GM12878 (cell line): ENCODE results near the gene AGXT. TPM values are rescaled to one million over a fixed set of nuclear protein-coding genes. Genes with fewer than 3 reads are reported as not detected.

Source experiments
- ATAC-seq: fragments of 200-7000 bp; cut with Tn5 transposase; 3 replicates; pipeline ENCODE4 v1.9.1; 2020; ENCODE audit warnings: mild to moderate bottlenecking, moderate library complexity
- BruUV-seq: library from RNA; stranded (reverse); fragments of 400-500 nt; replicated peaks from 2 replicates; lab custom pipeline; 2021; lab: Mats Ljungman, UMichigan
- CTCF ChIA-PET: fragments of 300-600 bp; sonication (Branson Sonifier 250); formaldehyde crosslinking; extraction: SDS; loops from one replicate; lab custom pipeline; 2021; ENCODE audit warnings: inconsistent platforms; lab: Yijun Ruan, JAX
- POLR2A ChIA-PET: fragments of 350-600 bp; formaldehyde crosslinking; extraction: SDS; loops from one replicate; lab custom pipeline; 2021; ENCODE audit warnings: inconsistent platforms; lab: Charles Lee
- RAD21 ChIA-PET: fragments of 300-600 bp; sonication (Branson Sonifier 250); formaldehyde crosslinking; loops from one replicate; lab custom pipeline; 2023; ENCODE audit warnings: antibody characterized with exemption; ENCODE audit not compliant: unreplicated experiment; lab: Charles Lee
- SMC1A ChIA-PET: fragments of 300-600 bp; sonication (Branson Sonifier 250); formaldehyde crosslinking; loops from one replicate; lab custom pipeline; 2023; ENCODE audit not compliant: unreplicated experiment, uncharacterized antibody; lab: Charles Lee
- DNase-seq: peaks from one replicate; pipeline ENCODE4 v3.0.0-alpha.2; 2011; ENCODE audit warnings: low read depth, low spot score
- FAIRE-seq: peaks from 3 replicates; lab custom pipeline; 2011; peaks lifted over from hg19 to GRCh38; lab: Jason Lieb, UNC
- H2AFZ ChIP-seq: 2 replicates; pipeline ENCODE4 v1.6.0; 2011; ENCODE audit warnings: low read depth, low read length, control low read depth; ENCODE audit not compliant: control insufficient read depth
- H3K27ac ChIP-seq: 2 replicates; pipeline ENCODE4 v1.5.1; 2011; ENCODE audit warnings: control low read depth; ENCODE audit not compliant: control insufficient read depth, insufficient read depth
- H3K27me3 ChIP-seq, 2 experiments: replicated peaks in 1 of 2; 2 replicates each; pipeline versions ENCODE4 v1.6.0 to v1.6.1; 2011; ENCODE audit warnings: low read length in 1 of 2; ENCODE audit not compliant: control insufficient read depth in 2 of 2, insufficient read depth in 2 of 2
- H3K36me3 ChIP-seq, 2 experiments: 2 replicates each; pipeline ENCODE4 v1.5.1; 2011; ENCODE audit warnings: low read length in 1 of 2; ENCODE audit not compliant: control insufficient read depth in 2 of 2, insufficient read depth in 2 of 2
- H3K4me1 ChIP-seq: 2 replicates; pipeline ENCODE4 v1.6.1; 2011; ENCODE audit warnings: mild to moderate bottlenecking, low read length, moderate library complexity, mixed read lengths; ENCODE audit not compliant: control insufficient read depth, insufficient read depth
- H3K4me2 ChIP-seq: 2 replicates; pipeline ENCODE4 v1.6.0; 2011; ENCODE audit warnings: control low read depth; ENCODE audit not compliant: control insufficient read depth, insufficient read depth
- H3K4me3 ChIP-seq: fragments of 200-600 bp; sonication (generic); 2 replicates; pipeline ENCODE4 v1.5.1; 2016
- H3K79me2 ChIP-seq: 2 replicates; pipeline ENCODE4 v1.6.0; 2011; ENCODE audit warnings: low read length; ENCODE audit not compliant: control insufficient read depth, insufficient read depth
- H3K9ac ChIP-seq: 2 replicates; pipeline ENCODE4 v1.8.0; 2011; ENCODE audit warnings: low read length, control low read depth, mixed read lengths; ENCODE audit not compliant: control insufficient read depth, insufficient read depth
- H3K9me3 ChIP-seq: replicated peaks from 3 replicates; pipeline ENCODE4 v1.5.1; 2011; ENCODE audit warnings: mild to moderate bottlenecking, low read length; ENCODE audit not compliant: control insufficient read depth, insufficient read depth
- H4K20me1 ChIP-seq: 2 replicates; pipeline ENCODE4 v1.6.0; 2011; ENCODE audit not compliant: control insufficient read depth, insufficient read depth
- ELK1 ChIP-seq: IDR thresholded peaks from 2 replicates; pipeline ENCODE4 v1.6.1; 2012; ENCODE audit warnings: low read depth, low read length, improper control_type of control experiment
- EP300 ChIP-seq, 2 experiments: fragments of 150-350 bp in 1 of 2; IDR thresholded peaks; 2 replicates each; pipeline ENCODE4 v1.6.1; 2011 to 2012; ENCODE audit warnings: low read depth in 2 of 2, low read length in 2 of 2, borderline replicate concordance in 1 of 2, improper control_type of control experiment in 1 of 2, inconsistent platforms in 1 of 2; ENCODE audit not compliant: control insufficient read depth in 1 of 2
- EZH2 ChIP-seq: IDR thresholded peaks from 2 replicates; pipeline ENCODE4 v1.6.1; 2012; ENCODE audit warnings: low read depth, mild to moderate bottlenecking, control low read depth, inconsistent platforms, low read length, borderline replicate concordance; ENCODE audit not compliant: control insufficient read depth
- IKZF1 ChIP-seq: fragments of 450-650 bp; conservative IDR thresholded peaks from 2 replicates; pipeline ENCODE4 v1.6.1; 2017; ENCODE audit warnings: antibody characterized with exemption, mild to moderate bottlenecking
- IRF4 ChIP-seq: IDR thresholded peaks from 2 replicates; pipeline ENCODE4 v1.6.1; 2011; ENCODE audit warnings: low read depth, low read length
- MEF2A ChIP-seq: IDR thresholded peaks from 2 replicates; pipeline ENCODE4 v1.6.1; 2011; ENCODE audit warnings: low read depth, mild to moderate bottlenecking, low read length, moderate library complexity; ENCODE audit not compliant: insufficient read depth
- MTA2 ChIP-seq: fragments of 450-650 bp; IDR thresholded peaks from 2 replicates; pipeline ENCODE4 v1.6.1; 2016; ENCODE audit warnings: low read depth, mild to moderate bottlenecking, moderate library complexity
- MYC ChIP-seq: IDR thresholded peaks from 2 replicates; pipeline ENCODE4 v1.6.1; 2011; ENCODE audit warnings: mild to moderate bottlenecking, low read length, moderate library complexity, inconsistent platforms; ENCODE audit not compliant: insufficient read depth, insufficient replicate concordance, insufficient read length, severe bottlenecking
- POU2F2 ChIP-seq: IDR thresholded peaks from 3 replicates; pipeline ENCODE4 v1.6.1; 2011; ENCODE audit warnings: low read depth, mild to moderate bottlenecking, low read length, borderline replicate concordance
- SIX5 ChIP-seq: IDR thresholded peaks from 2 replicates; pipeline ENCODE4 v1.6.1; 2011; ENCODE audit warnings: mild to moderate bottlenecking, low read depth, low read length, moderate library complexity; ENCODE audit not compliant: severe bottlenecking
- SMAD1 ChIP-seq: fragments of 450-650 bp; IDR thresholded peaks from 2 replicates; pipeline ENCODE4 v1.6.1; 2018; ENCODE audit warnings: mild to moderate bottlenecking, low read depth; ENCODE audit not compliant: partially characterized antibody
- TBL1XR1 ChIP-seq: IDR thresholded peaks from 2 replicates; pipeline ENCODE4 v1.6.1; 2012; ENCODE audit warnings: low read depth, low read length, improper control_type of control experiment
- YY1 ChIP-seq: IDR thresholded peaks from 2 replicates; pipeline ENCODE4 v1.6.1; 2011; ENCODE audit warnings: low read depth, mild to moderate bottlenecking, low read length
- ZBTB40 ChIP-seq: fragments of 450-650 bp; IDR thresholded peaks from 2 replicates; pipeline ENCODE4 v1.6.1; 2016; ENCODE audit warnings: mild to moderate bottlenecking, moderate library complexity, borderline replicate concordance
- WGBS: methylation state at CpG from one replicate; pipeline ENCODE4 v1.1.6; 2016; ENCODE audit warnings: low lambda C conversion rate; ENCODE audit not compliant: insufficient replicate concordance, insufficient coverage; ENCODE audit errors: missing lambda C conversion rate; 5-methylcytosine and 5-hydroxymethylcytosine counted together
- in situ Hi-C: fragments of 300-500 bp; cut with MboI; formaldehyde crosslinking; loops from 9 replicates; pipeline ENCODE4 v1.14.3; 2018; ENCODE audit warnings: mixed read lengths
- intact Hi-C: fragments of 100-400 bp; cut with micrococcal nuclease; formaldehyde crosslinking; loops from one replicate; pipeline ENCODE4 v1.14.2; 2022; ENCODE audit not compliant: unreplicated experiment
- polyA plus RNA-seq, 11 experiments: library from polyadenylated mRNA; depleted of rRNA in 4 of 11; unstranded in 6 of 11; stranded (reverse) in 5 of 11; fragments of >200 nt; fragmentation: Nextera tagmentation in 4 of 11; fragmentation: Illumina TruSeq in 1 of 11; extraction: Ambion mirVana in 4 of 11; extraction: Trizol in 1 of 11; gene quantifications; 1 replicate in 1 of 11; 2 replicates in 10 of 11; pipeline versions ENCODE4 v1.2.1 to v1.2.3, GENCODE V29; 2011 to 2016; ENCODE audit warnings: inconsistent platforms in 2 of 11, missing spikeins in 2 of 11, low read depth in 1 of 11
- total RNA-seq, 4 experiments: library from RNA; depleted of rRNA in 3 of 4; stranded (reverse); fragments of >200 nt in 3 of 4; fragmentation: Illumina TruSeq in 1 of 4; extraction: Trizol in 1 of 4; gene quantifications; 2 replicates each; pipeline versions ENCODE4 v1.2.1 to v1.2.3, GENCODE V29; 2013 to 2021

AGXT gene
- total and polyA plus RNA-seq, 10 of the 15 experiments (the other 5 are each of a cell fraction or from before 2014, with no cell fraction given), result 0.18 TPM; not detected in 9

GRCh38 chr2:240874715-240875227, 6.1 kb downstream of the AGXT start (continued):
- TF ChIP-seq SIX5, result no peak
- TF ChIP-seq IKZF1, result no peak
- TF ChIP-seq MEF2A, result no peak
- TF ChIP-seq YY1, result no peak
- TF ChIP-seq, all 136 proteins: peak for 0

- no peaks in the 10 kb centered on the region for H4K20me1 ChIP-seq
- WGBS, result 42% methylated on average over 22 of the region's 22 CpGs
- ChIA-PET CTCF (no interaction called here), RAD21 (no interaction called here)
- no peak overlapping the region for H3K4me3 ChIP-seq
- no peaks in the 10 kb centered on the region for H3K4me1 ChIP-seq
- ATAC-seq, result no peak
- no TSS peak for BruUV-seq
- H3K79me2 ChIP-seq, result no peaks in the 10 kb centered on the region
- no peak overlapping the region for H3K4me2 ChIP-seq
- no peak overlapping the region for H3K27ac ChIP-seq
- TF ChIP-seq MTA2, result no peak
- no peak for TF ChIP-seq MYC
- TF ChIP-seq IRF4, result no peak
- no peak for TF ChIP-seq TBL1XR1
- no peak for TF ChIP-seq POU2F2
- TF ChIP-seq EP300 (IDR thresholded peaks at IDR 0.05; ENCODE audit: borderline replicate concordance in 1 of 2, control insufficient read depth in 1 of 2, low read depth in 2 of 2, low read length in 2 of 2), result no peak
- TF ChIP-seq ZBTB40, result no peak
- no peak for TF ChIP-seq IKZF1
- TF ChIP-seq EZH2, result no peak
- no peak for TF ChIP-seq MEF2A
- no peak for TF ChIP-seq SMAD1
- no peak for TF ChIP-seq ELK1
- TF ChIP-seq, all 136 proteins: peak for 0
- Histone ChIP-seq H3K9ac (no peak overlapping the region), H3K9me3 (no peaks in the 10 kb centered on the region), H3K27me3 (no peaks in the 10 kb centered on the region; a peak in 2 of 4 replicates), H2AFZ (no peak overlapping the region), H3K36me3 (no peaks in the 10 kb centered on the region)
- in situ Hi-C loops, result no loop called here
- intact Hi-C loops, result no loop called here
- ChIA-PET POLR2A (no interaction called here), SMC1A (no interaction called here)
- FAIRE-seq (no peak), DNase-seq (no peak)
Observed at GRCh38 chr2:240875228-240876034, 6.8 kb downstream of the AGXT start.
